Measurements from ENCODE around the gene ITGAD. TPM values are rescaled to one million over a fixed set of nuclear protein-coding genes. Genes with fewer than 3 reads are reported as not detected.

ITGAD gene
- total and polyA plus RNA-seq, 2 experiments from 2014 or later, result not detected

GRCh38 chr16:31467151-31467773, 74.1 kb downstream of the ITGAD start:
- H2AFZ ChIP-seq, result no peak overlapping the region
- H3K4me1 ChIP-seq (ENCODE audit: insufficient read depth), result peaks cover 7% of the 10 kb centered on the region; the same call in 1 of the 2 replicates
- no peak for ATAC-seq
- H3K4me3 ChIP-seq, result no peak overlapping the region
- H3K4me3 Mint-ChIP-seq, result no peak overlapping the region
- H3K27ac Mint-ChIP-seq, result no peak overlapping the region
- peaks cover 29% of the 10 kb centered on the region for H3K36me3 Mint-ChIP-seq (ENCODE audit: low read depth)
- no peaks in the 10 kb centered on the region; the same call in 1 of the 2 replicates for H4K20me1 ChIP-seq (replicated peaks; ENCODE audit: insufficient read depth)
- H3K27me3 ChIP-seq (ENCODE audit: insufficient read depth), result peaks cover 15% of the 10 kb centered on the region
- TF ChIP-seq NANOG (IDR thresholded peaks at IDR 0.05; ENCODE audit: borderline replicate concordance) (no peak), ETS1 (IDR thresholded peaks at IDR 0.05) (no peak), ZNF331 (CRISPR knock-in tag; IDR thresholded peaks at IDR 0.05; ENCODE audit: low read depth) (no peak), EZH2 (IDR thresholded peaks at IDR 0.05; ENCODE audit: low read depth, unreplicated experiment) (no peak), ZNF114 (CRISPR knock-in tag; IDR thresholded peaks at IDR 0.05) (no peak), REST (IDR thresholded peaks at IDR 0.05; ENCODE audit: unreplicated experiment) (no peak), JUNB (IDR thresholded peaks at IDR 0.05; ENCODE audit: unreplicated experiment) (no peak), CTCF (conservative IDR thresholded peaks at IDR 0.05; ENCODE audit: low read depth in 2 of 2) (no peak), ZNF462 (CRISPR knock-in tag; IDR thresholded peaks at IDR 0.05) (no peak), EZH2phosphoT487 (IDR thresholded peaks at IDR 0.05; ENCODE audit: unreplicated experiment) (no peak), STAT1 (IDR thresholded peaks at IDR 0.05; ENCODE audit: unreplicated experiment) (no peak)
- H3K79me2 ChIP-seq (replicated peaks; ENCODE audit: insufficient read depth), result no peaks in the 10 kb centered on the region
- H3F3A ChIP-seq (replicated peaks; ENCODE audit: low read depth), result no peaks in the 10 kb centered on the region
- no peaks in the 10 kb centered on the region; the same call in 2 of the 3 replicates for H3K9me3 Mint-ChIP-seq
- no peak overlapping the region for H3K4me2 ChIP-seq
- peaks cover 11% of the 10 kb centered on the region for H3K27me3 Mint-ChIP-seq (ENCODE audit: insufficient read depth, low read depth, poor library complexity)
- no peaks in the 10 kb centered on the region; the same call in 1 of the 2 replicates for H3K36me3 ChIP-seq (ENCODE audit: insufficient read depth)
- no peaks in the 10 kb centered on the region for H3K9me2 ChIP-seq (ENCODE audit: insufficient read depth)
- no peak for DNase-seq (ENCODE audit: low spot score)
- peaks cover 7% of the 10 kb centered on the region for H3K4me1 Mint-ChIP-seq
- no peak overlapping the region for H3K27ac ChIP-seq (ENCODE audit: low read depth)

Data from GM23338 (cell line).